ENCODE measurements around the gene TSHZ1. TPM values are rescaled to one million over a fixed set of nuclear protein-coding genes. Genes with fewer than 3 reads are reported as not detected.

TSHZ1 gene
- total and polyA plus RNA-seq, 2 experiments from 2014 or later, result 0.23 to 0.38 TPM

GRCh38 chr18:75176849-75177248, 33.7 kb upstream of the TSHZ1 start:
- ATAC-seq (no peak), DNase-seq (ENCODE audit: low spot score) (no peak)
- Histone ChIP-seq H4K20me1 (replicated peaks; ENCODE audit: insufficient read depth) (no peaks in the 10 kb centered on the region), H3K4me1 (ENCODE audit: insufficient read depth) (no peaks in the 10 kb centered on the region), H3K27ac (ENCODE audit: low read depth) (no peak overlapping the region), H3K36me3 (ENCODE audit: insufficient read depth) (no peaks in the 10 kb centered on the region), H3K4me3 (no peak overlapping the region), H3K79me2 (replicated peaks; ENCODE audit: insufficient read depth) (no peaks in the 10 kb centered on the region), H3K27me3 (ENCODE audit: insufficient read depth) (no peaks in the 10 kb centered on the region), H3K4me2 (no peak overlapping the region), H3K9me2 (ENCODE audit: insufficient read depth) (no peaks in the 10 kb centered on the region), H3F3A (replicated peaks; ENCODE audit: low read depth) (no peaks in the 10 kb centered on the region), H2AFZ (no peak overlapping the region)
- peaks cover 13% of the 10 kb centered on the region for H3K4me1 Mint-ChIP-seq
- H3K27ac Mint-ChIP-seq, result no peak overlapping the region
- no peaks in the 10 kb centered on the region for H3K27me3 Mint-ChIP-seq (ENCODE audit: insufficient read depth, low read depth, poor library complexity)
- H3K36me3 Mint-ChIP-seq (ENCODE audit: low read depth), result no peaks in the 10 kb centered on the region
- H3K9me3 Mint-ChIP-seq, result no peaks in the 10 kb centered on the region
- TF ChIP-seq NANOG (IDR thresholded peaks at IDR 0.05; ENCODE audit: borderline replicate concordance), result no peak
- H3K4me3 Mint-ChIP-seq, result no peak overlapping the region

DNA sequence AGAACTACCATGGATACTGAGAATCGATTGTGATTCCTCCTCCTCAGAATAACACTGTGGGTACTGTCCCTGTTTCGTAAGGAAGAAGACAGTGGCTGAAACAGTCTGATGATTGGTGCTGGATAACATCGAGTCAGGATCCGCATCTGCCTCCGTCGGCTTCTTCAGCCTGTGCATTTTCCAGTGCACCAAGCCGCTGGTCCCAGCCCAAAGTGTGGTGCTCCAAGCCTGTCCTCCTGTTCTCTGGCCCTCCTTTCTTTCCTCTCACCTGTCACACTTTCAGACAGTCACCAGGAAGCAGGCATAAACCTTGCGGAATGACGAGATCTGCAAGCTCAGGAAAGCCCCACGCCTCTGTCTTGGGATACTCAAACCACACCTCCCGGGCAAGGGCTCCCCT, 32.2 kb upstream of the TSHZ1 start:
- H3K4me1 Mint-ChIP-seq, result peaks cover under 1% of the 10 kb centered on the region
- DNase-seq (ENCODE audit: low spot score) (no peak), ATAC-seq (no peak)
- H3K4me3 ChIP-seq, result no peak overlapping the region
- H3K4me2 ChIP-seq, result no peak overlapping the region
- no peaks in the 10 kb centered on the region for H3K79me2 ChIP-seq (replicated peaks; ENCODE audit: insufficient read depth)
- H3K4me1 ChIP-seq (ENCODE audit: insufficient read depth), result no peaks in the 10 kb centered on the region
- no peaks in the 10 kb centered on the region for H3K9me2 ChIP-seq (ENCODE audit: insufficient read depth)
- H3K27me3 Mint-ChIP-seq (ENCODE audit: insufficient read depth, low read depth, poor library complexity), result no peaks in the 10 kb centered on the region
- H4K20me1 ChIP-seq (replicated peaks; ENCODE audit: insufficient read depth), result no peaks in the 10 kb centered on the region
- no peaks in the 10 kb centered on the region for H3F3A ChIP-seq (replicated peaks; ENCODE audit: low read depth)
- no peaks in the 10 kb centered on the region for H3K36me3 Mint-ChIP-seq (ENCODE audit: low read depth)
- H3K36me3 ChIP-seq (ENCODE audit: insufficient read depth), result no peaks in the 10 kb centered on the region
- no peak overlapping the region for H3K27ac ChIP-seq (ENCODE audit: low read depth)
- H3K9me3 Mint-ChIP-seq, result no peaks in the 10 kb centered on the region
- H3K4me3 Mint-ChIP-seq, result no peak overlapping the region
- no peak overlapping the region for H2AFZ ChIP-seq
- H3K27ac Mint-ChIP-seq, result no peak overlapping the region
- no peaks in the 10 kb centered on the region for H3K27me3 ChIP-seq (ENCODE audit: insufficient read depth)
- TF ChIP-seq ETS1 (IDR thresholded peaks at IDR 0.05) (no peak), STAT1 (IDR thresholded peaks at IDR 0.05; ENCODE audit: unreplicated experiment) (no peak), EZH2 (IDR thresholded peaks at IDR 0.05; ENCODE audit: low read depth, unreplicated experiment) (no peak), NANOG (IDR thresholded peaks at IDR 0.05; ENCODE audit: borderline replicate concordance) (no peak), ZNF114 (CRISPR knock-in tag; IDR thresholded peaks at IDR 0.05) (no peak), CREB1 (CRISPR knock-in tag; IDR thresholded peaks at IDR 0.05; ENCODE audit: low read depth) (no peak), ZNF331 (CRISPR knock-in tag; IDR thresholded peaks at IDR 0.05; ENCODE audit: low read depth) (no peak), JUNB (IDR thresholded peaks at IDR 0.05; ENCODE audit: unreplicated experiment) (no peak), EZH2phosphoT487 (IDR thresholded peaks at IDR 0.05; ENCODE audit: unreplicated experiment) (no peak), POLR2AphosphoS5 (IDR thresholded peaks at IDR 0.05; ENCODE audit: low read depth) (no peak)
- TF ChIP-seq, protein P1, sequence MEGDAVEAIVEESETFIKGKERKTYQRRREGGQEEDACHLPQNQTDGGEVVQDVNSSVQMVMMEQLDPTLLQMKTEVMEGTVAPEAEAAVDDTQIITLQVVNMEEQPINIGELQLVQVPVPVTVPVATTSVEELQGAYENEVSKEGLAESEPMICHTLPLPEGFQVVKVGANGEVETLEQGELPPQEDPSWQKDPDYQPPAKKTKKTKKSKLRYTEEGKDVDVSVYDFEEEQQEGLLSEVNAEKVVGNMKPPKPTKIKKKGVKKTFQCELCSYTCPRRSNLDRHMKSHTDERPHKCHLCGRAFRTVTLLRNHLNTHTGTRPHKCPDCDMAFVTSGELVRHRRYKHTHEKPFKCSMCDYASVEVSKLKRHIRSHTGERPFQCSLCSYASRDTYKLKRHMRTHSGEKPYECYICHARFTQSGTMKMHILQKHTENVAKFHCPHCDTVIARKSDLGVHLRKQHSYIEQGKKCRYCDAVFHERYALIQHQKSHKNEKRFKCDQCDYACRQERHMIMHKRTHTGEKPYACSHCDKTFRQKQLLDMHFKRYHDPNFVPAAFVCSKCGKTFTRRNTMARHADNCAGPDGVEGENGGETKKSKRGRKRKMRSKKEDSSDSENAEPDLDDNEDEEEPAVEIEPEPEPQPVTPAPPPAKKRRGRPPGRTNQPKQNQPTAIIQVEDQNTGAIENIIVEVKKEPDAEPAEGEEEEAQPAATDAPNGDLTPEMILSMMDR (conservative IDR thresholded peaks at IDR 0.05; ENCODE audit: low read depth in 2 of 2), result no peak
- TF ChIP-seq, protein P2, sequence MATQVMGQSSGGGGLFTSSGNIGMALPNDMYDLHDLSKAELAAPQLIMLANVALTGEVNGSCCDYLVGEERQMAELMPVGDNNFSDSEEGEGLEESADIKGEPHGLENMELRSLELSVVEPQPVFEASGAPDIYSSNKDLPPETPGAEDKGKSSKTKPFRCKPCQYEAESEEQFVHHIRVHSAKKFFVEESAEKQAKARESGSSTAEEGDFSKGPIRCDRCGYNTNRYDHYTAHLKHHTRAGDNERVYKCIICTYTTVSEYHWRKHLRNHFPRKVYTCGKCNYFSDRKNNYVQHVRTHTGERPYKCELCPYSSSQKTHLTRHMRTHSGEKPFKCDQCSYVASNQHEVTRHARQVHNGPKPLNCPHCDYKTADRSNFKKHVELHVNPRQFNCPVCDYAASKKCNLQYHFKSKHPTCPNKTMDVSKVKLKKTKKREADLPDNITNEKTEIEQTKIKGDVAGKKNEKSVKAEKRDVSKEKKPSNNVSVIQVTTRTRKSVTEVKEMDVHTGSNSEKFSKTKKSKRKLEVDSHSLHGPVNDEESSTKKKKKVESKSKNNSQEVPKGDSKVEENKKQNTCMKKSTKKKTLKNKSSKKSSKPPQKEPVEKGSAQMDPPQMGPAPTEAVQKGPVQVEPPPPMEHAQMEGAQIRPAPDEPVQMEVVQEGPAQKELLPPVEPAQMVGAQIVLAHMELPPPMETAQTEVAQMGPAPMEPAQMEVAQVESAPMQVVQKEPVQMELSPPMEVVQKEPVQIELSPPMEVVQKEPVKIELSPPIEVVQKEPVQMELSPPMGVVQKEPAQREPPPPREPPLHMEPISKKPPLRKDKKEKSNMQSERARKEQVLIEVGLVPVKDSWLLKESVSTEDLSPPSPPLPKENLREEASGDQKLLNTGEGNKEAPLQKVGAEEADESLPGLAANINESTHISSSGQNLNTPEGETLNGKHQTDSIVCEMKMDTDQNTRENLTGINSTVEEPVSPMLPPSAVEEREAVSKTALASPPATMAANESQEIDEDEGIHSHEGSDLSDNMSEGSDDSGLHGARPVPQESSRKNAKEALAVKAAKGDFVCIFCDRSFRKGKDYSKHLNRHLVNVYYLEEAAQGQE (IDR thresholded peaks at IDR 0.05; ENCODE audit: unreplicated experiment), result no peak

All from GM23338 (cell line).